Thoracic aorta (tissue), 2 donors: ENCODE results near the gene PDZRN4. TPM values are rescaled to one million over a fixed set of nuclear protein-coding genes. Genes with fewer than 3 reads are reported as not detected.

ENCODE experiments used
- ATAC-seq: fragments of 150-250 bp; one replicate; pipeline ENCODE4 v1.8.0; 2017; ENCODE audit warnings: low read depth; ENCODE audit not compliant: insufficient number of reproducible peaks, low FRiP score
- DNase-seq: peaks from one replicate; pipeline ENCODE4 v3.0.0-alpha.2; 2020; ENCODE audit warnings: low spot score
- H3K27ac ChIP-seq, 2 donors: fragments of 200-600 bp; sonication (generic); 1 replicate in 1 of 2; 2 replicates in 1 of 2; pipeline ENCODE4 v1.5.1; 2016; ENCODE audit warnings: mild to moderate bottlenecking in 2 of 2, moderate library complexity in 2 of 2
- H3K27me3 ChIP-seq: fragments of 200-600 bp; sonication (generic); replicated peaks from 2 replicates; pipeline ENCODE4 v1.6.0; 2016; ENCODE audit warnings: mild to moderate bottlenecking; ENCODE audit not compliant: insufficient read depth
- H3K36me3 ChIP-seq: fragments of 200-600 bp; sonication (generic); one replicate; pipeline ENCODE4 v1.5.1; 2016
- H3K4me1 ChIP-seq, 2 donors: fragments of 200-600 bp; sonication (generic); 1 replicate in 1 of 2; 2 replicates in 1 of 2; pipeline versions ENCODE4 v1.5.1 to v1.6.0; 2016; ENCODE audit warnings: low read depth in 2 of 2, mild to moderate bottlenecking in 1 of 2; ENCODE audit not compliant: control insufficient read depth in 1 of 2
- H3K4me3 ChIP-seq: fragments of 200-600 bp; sonication (generic); 2 replicates; pipeline ENCODE4 v1.5.1; 2016; ENCODE audit warnings: mild to moderate bottlenecking
- H3K9me3 ChIP-seq: fragments of 200-600 bp; sonication (generic); 2 replicates; pipeline ENCODE4 v1.5.1; 2016
- total RNA-seq, 2 donors: library from RNA; depleted of rRNA; stranded (reverse); fragments of >200 nt; gene quantifications; one replicate each; pipeline versions ENCODE4 v1.1.0 to v1.2.3, GENCODE V29; 2016
- TF ChIP-seq, protein P1 (sequence below): fragments of 200-600 bp; sonication (generic); IDR thresholded peaks from one replicate; pipeline ENCODE4 v1.5.1; 2019; ENCODE audit warnings: antibody characterized with exemption

Gene PDZRN4
- total RNA-seq, 2 donors from 2014 or later = 6.1 to 12.5 TPM

DNA sequence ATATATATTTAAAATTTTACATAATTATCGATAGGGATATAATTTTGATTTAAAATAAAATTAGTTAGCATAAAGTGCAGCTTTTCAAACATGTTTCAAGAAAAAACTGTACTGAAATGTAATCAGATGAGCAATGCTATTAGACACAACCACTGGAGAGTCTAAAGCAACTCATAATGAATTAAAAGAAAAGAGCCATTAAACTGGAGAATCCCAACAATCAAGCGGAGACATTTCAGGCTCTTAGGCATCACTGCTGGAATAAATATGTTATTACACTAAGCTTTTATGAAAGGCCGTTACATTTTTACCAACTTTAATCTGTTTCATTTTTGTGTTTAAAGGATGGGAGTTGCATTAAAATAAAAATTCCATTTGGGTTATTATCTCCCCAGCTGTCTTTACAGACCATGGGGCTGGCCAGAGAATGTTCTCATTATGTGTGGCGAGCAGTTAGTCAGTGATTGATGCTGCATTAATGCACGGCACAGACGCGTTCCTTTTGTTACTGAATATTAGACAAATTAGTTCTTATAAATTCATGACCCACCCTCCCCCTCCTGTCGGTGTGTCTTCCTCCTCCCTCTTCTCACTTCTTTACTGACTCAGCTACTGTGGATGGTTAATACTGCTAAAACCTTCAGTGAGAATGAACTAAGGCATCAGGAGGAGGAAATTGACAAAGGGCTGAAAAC lies 156.8 kb downstream of the PDZRN4 start:
- Histone ChIP-seq H3K4me3 (no peak overlapping the region), H3K36me3 (no peaks in the 10 kb centered on the region), H3K4me1 (no peaks in the 10 kb centered on the region), H3K27me3 (no peaks in the 10 kb centered on the region), H3K27ac (no peak overlapping the region), H3K9me3 (no peaks in the 10 kb centered on the region)
- no peak for ATAC-seq
- TF ChIP-seq, protein P1, sequence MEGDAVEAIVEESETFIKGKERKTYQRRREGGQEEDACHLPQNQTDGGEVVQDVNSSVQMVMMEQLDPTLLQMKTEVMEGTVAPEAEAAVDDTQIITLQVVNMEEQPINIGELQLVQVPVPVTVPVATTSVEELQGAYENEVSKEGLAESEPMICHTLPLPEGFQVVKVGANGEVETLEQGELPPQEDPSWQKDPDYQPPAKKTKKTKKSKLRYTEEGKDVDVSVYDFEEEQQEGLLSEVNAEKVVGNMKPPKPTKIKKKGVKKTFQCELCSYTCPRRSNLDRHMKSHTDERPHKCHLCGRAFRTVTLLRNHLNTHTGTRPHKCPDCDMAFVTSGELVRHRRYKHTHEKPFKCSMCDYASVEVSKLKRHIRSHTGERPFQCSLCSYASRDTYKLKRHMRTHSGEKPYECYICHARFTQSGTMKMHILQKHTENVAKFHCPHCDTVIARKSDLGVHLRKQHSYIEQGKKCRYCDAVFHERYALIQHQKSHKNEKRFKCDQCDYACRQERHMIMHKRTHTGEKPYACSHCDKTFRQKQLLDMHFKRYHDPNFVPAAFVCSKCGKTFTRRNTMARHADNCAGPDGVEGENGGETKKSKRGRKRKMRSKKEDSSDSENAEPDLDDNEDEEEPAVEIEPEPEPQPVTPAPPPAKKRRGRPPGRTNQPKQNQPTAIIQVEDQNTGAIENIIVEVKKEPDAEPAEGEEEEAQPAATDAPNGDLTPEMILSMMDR = no peak
- DNase-seq = no peak

DNA sequence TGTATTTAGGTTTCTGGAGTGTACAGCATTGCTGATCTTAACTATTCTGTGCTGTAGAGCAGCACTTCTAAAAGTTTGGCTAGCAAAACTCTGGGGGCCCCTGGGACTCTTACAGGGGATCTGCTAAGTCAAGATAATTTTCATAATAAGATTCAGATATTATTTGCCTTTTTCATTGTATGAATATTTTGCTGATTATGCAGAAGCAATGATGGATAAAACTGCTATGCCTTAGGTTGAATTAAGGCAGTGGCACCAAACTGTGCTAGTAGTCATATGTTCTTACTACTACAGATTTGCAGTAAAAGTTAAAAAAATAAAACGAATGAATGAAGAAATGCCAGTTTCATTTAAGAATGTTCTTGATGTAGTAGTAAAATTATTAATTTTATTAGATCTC lies 160.1 kb downstream of the PDZRN4 start:
- Histone ChIP-seq H3K27ac (no peak overlapping the region), H3K36me3 (no peaks in the 10 kb centered on the region), H3K27me3 (no peaks in the 10 kb centered on the region), H3K4me1 (no peaks in the 10 kb centered on the region), H3K9me3 (no peaks in the 10 kb centered on the region), H3K4me3 (no peak overlapping the region)
- TF ChIP-seq, protein P1 = no peak
- no peak for ATAC-seq
- DNase-seq = no peak

DNA sequence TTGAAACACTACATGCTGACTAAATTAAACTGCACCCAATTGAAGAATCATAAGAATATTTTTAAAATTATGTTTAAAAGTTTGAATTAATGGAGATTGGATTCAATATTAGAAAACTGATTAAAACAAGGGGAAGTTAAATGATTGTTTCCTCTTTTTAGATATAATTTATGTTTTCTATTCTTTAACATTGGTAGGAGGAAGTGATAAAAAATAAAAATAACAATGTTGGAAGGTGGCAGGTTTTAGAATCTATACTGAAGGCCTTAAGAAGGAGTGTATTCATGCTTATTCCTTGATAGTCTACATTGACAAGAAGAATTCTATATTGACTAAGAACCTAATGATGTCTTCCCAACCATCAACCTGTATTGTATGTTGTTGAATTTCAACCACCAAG lies 168.1 kb downstream of the PDZRN4 start:
- ATAC-seq (no peak), DNase-seq (no peak)
- Histone ChIP-seq H3K4me3 (no peak overlapping the region), H3K36me3 (no peaks in the 10 kb centered on the region), H3K9me3 (no peaks in the 10 kb centered on the region), H3K4me1 (no peaks in the 10 kb centered on the region), H3K27ac (no peak overlapping the region), H3K27me3 (no peaks in the 10 kb centered on the region)
- TF ChIP-seq, protein P1 = no peak

DNA sequence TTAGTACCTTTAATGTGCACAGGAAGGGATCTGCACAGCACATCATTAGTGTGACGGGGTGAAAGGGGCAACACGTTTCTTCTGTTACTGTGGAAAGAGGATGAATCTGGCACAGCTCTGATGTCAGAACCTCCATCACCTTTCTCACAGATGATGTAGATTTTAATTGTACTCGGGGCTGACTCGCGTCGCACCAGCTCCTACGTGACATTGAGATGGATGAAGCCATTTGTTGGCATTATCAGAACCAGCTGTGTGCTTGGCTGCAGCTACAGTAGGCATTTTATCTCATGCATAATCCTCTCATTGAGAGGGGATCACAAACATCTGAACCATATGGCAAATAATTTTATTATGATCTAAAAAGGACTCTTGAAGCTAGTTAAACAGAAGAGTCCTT lies 173.6 kb downstream of the PDZRN4 start:
- Histone ChIP-seq H3K36me3 (no peaks in the 10 kb centered on the region), H3K27ac (no peak overlapping the region), H3K27me3 (no peaks in the 10 kb centered on the region), H3K4me3 (no peak overlapping the region), H3K4me1 (peaks cover 0 to 6% of the 10 kb centered on the region in 2 donors), H3K9me3 (no peaks in the 10 kb centered on the region)
- ATAC-seq = no peak
- TF ChIP-seq, protein P1 = no peak
- no peak for DNase-seq

DNA sequence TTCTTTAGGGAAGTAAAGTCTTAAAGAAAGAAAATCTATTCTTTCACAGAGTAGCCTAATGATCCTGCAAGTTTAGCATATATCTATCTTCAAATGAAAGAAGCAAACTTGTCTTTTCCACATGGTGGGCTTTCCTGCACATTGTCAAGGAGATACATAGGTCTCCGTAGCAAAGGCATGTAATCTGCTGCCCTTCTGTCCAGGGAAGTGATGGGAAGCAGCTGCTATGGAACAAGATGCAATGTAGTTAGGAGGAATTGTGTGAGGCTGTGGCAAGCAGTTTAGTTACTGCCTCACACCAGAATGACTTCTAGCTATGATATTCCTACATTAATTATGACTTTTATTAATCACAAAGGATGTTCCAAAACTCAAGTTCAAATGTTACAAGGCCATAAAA lies 174.4 kb downstream of the PDZRN4 start:
- Histone ChIP-seq H3K9me3 (no peaks in the 10 kb centered on the region), H3K27ac (no peak overlapping the region), H3K4me1 (peaks cover 0 to 6% of the 10 kb centered on the region in 2 donors), H3K36me3 (no peaks in the 10 kb centered on the region), H3K4me3 (no peak overlapping the region), H3K27me3 (no peaks in the 10 kb centered on the region)
- DNase-seq = no peak
- ATAC-seq = no peak
- TF ChIP-seq, protein P1 = no peak
